Neural progenitor cell (in vitro differentiated cells): ENCODE results near the gene TMEM63B.

Experiments used
- CTCF ChIP-seq: fragments of 200-600 bp; sonication (generic); IDR thresholded peaks from 2 replicates; pipeline ENCODE4 v1.5.1; 2017; ENCODE audit warnings: antibody characterized with exemption, mild to moderate bottlenecking
- EZH2 ChIP-seq: fragments of 200-600 bp; sonication (generic); IDR thresholded peaks from 2 replicates; pipeline ENCODE4 v1.6.1; 2017; ENCODE audit warnings: antibody characterized with exemption, mild to moderate bottlenecking, moderate library complexity
- EZH2phosphoT487 ChIP-seq: fragments of 200-600 bp; sonication (generic); IDR thresholded peaks from 2 replicates; pipeline ENCODE4 v1.6.1; 2017; ENCODE audit warnings: antibody characterized with exemption

DNA sequence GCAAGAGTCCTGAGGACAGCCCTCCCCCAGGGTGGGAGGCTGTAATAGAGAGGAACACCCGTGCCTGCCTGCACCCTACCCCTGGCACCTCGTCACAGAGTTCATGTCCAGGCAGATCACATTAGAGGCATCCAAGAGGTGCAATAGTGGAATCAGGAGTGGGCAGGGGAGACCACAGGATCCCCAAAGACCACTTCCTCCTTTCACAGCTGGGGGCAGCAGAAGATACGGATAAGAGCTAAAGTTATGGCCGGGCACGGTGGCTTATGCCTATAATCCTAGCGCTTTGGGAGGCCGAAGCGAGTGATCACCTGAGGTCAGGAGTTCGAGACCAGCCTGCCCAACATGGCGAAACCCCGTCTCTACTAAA lies 29.8 kb downstream of the TMEM63B start:
- TF ChIP-seq CTCF (no peak), EZH2 (no peak), EZH2phosphoT487 (no peak)
